C4-2B (cell line): ENCODE data around the gene OMP.

Experiments used
- CTCF ChIP-seq: fragments of 450-650 bp; conservative IDR thresholded peaks from 2 replicates; pipeline ENCODE4 v1.5.1; 2017; ENCODE audit warnings: mild to moderate bottlenecking
- ZFX ChIP-seq: fragments of 450-650 bp; IDR thresholded peaks from 2 replicates; pipeline ENCODE4 v1.6.1; 2017

GRCh38 chr11:77084581-77085191 is 18.0 kb upstream of the OMP start:
- TF ChIP-seq CTCF: no peak
- no peak for TF ChIP-seq ZFX
